ENCODE measurements around the gene AXL.

GRCh38 chr19:41269055-41269454, 50.0 kb downstream of the AXL start:
- TF ChIP-seq, protein P1, sequence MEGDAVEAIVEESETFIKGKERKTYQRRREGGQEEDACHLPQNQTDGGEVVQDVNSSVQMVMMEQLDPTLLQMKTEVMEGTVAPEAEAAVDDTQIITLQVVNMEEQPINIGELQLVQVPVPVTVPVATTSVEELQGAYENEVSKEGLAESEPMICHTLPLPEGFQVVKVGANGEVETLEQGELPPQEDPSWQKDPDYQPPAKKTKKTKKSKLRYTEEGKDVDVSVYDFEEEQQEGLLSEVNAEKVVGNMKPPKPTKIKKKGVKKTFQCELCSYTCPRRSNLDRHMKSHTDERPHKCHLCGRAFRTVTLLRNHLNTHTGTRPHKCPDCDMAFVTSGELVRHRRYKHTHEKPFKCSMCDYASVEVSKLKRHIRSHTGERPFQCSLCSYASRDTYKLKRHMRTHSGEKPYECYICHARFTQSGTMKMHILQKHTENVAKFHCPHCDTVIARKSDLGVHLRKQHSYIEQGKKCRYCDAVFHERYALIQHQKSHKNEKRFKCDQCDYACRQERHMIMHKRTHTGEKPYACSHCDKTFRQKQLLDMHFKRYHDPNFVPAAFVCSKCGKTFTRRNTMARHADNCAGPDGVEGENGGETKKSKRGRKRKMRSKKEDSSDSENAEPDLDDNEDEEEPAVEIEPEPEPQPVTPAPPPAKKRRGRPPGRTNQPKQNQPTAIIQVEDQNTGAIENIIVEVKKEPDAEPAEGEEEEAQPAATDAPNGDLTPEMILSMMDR (IDR thresholded peaks at IDR 0.05), result no peak
- TF ChIP-seq POLR2AphosphoS5 (IDR thresholded peaks at IDR 0.05) (no peak), POLR2A (IDR thresholded peaks at IDR 0.05) (no peak)

All from transverse colon (tissue), 4 donors.